Activated T-cell treated with anti-CD3 and anti-CD28 coated beads, Interleukin-2, amount 50 U/mL, for 1 hour (primary cell): Measurements from ENCODE around the gene SBNO1.
"Not testable (repeated sequence)": the region's sequence is repeated elsewhere in the genome, so short reads cannot be mapped to it uniquely, and the experiment has no call there.

Experiments used
- DNase-seq: peaks from one replicate; pipeline ENCODE4 v3.0.0-alpha.2; 2020

The SBNO1 gene

GRCh38 chr12:123268850-123269249 lies 95.8 kb downstream of the SBNO1 start:
- DNase-seq: no peak

DNA sequence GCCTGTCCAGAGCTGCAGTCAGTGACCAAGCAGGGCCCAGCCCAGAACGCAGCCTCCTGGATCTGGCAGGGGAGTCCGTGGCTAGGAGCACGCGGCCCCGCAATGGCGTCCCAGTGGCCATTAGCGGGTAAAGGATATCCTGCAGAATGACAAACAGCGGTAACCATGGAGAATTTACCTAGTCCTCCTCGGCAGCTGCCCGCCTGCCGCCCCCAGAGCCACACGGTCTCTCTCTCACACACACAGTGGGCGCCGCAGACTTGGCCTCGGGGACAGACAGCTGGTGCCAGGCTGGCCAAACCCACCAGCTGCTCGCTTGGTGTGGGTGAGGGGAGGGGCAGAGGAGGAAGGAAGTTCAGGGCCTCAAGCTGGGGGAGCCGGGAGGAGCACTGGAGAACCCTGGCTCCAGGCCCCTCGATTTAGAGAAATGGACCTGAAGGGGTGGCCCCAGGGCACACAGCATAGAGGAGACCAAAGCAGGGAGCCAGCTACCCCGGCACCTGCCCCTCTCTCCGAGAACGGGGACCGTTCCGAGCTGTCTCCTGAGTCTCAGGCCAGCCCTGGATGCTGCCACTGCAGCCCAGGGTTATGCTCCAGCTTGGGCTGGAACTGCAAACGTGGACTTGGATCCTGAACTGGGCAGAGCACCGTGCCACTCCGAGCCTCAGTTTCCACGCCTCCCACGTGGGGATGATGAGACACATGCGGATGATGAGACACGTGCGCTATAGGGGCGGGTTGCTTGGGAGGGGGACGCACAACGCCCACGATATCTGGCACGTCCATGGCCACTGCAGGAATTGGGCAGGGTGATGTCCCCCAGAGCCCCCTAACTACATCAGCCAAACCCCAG lies 96.4 kb downstream of the SBNO1 start:
- DNase-seq: no peak

DNA sequence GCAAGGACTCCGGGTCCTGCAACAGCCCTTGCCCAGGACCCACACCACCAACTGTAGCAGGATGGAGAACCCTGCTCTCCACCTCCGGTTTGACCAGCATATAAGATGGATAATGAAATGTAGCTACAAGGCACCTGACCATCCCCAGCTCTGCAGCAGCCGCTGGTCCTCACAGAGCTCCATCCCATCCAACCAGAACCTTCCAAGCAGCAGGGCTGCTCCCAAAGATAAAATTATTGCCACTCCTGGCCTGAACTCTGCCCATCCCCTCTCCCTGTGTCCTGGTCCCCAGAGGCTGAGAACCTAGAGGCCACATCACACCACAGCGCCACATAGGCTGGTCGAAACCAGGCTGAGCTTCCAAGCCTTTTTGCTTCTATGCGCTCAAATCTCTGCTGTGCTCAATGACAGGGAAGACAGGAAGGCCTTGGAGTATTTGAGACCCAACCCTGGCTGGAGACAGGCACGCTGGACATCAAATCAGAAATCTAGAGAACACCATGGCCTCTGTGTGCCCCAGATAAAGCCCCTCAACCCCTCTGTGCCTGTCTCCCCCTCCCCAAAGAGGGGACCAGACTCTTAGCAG lies 97.2 kb downstream of the SBNO1 start:
- no peak for DNase-seq

GRCh38 chr12:123266679-123267277 lies 97.9 kb downstream of the SBNO1 start:
- DNase-seq: no peak

- no peak for DNase-seq
Measured at GRCh38 chr12:123265851-123266678, 98.6 kb downstream of the SBNO1 start.

DNA sequence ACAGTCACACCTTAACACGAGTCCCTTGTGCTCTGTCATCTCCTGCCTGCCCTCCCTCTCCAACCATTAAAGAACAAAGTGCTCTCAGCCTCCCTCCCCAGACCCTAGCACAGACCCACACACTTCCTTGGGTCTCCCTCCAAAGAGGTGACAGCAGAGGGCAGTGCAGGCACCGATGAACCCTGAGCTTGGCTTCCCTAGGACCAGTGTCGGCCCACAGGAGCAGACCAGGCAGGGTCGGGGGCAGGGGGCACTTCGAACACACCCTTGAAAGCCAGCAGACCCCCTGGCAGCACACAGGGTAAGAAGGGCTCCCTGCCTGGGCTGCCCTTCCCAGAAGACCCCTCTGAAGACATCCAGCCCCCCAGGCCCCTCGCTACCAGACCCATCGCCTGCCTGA lies 100.0 kb downstream of the SBNO1 start:
- no peak for DNase-seq

- no peak for DNase-seq
Measured at GRCh38 chr12:123263196-123263817, 101.3 kb downstream of the SBNO1 start.

DNA sequence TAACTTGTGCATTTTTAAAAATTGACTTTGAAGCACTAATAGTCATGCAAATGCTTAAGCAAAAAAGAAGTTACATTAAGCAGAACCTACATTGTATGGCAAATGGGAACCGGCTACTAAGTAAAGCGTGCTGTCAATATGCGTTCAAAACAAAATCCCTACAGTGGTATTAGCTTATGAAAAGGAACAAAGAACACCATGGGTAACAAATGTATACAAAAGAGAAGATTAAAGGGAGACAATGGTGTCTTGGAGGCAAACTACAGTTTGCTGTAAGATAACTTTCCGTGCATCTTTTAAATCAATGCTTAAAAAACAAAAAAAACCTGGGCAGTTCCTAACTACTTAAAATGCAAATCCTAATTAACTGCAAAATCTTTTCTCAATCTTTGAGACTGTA lies 103.5 kb downstream of the SBNO1 start:
- DNase-seq: no peak

DNA sequence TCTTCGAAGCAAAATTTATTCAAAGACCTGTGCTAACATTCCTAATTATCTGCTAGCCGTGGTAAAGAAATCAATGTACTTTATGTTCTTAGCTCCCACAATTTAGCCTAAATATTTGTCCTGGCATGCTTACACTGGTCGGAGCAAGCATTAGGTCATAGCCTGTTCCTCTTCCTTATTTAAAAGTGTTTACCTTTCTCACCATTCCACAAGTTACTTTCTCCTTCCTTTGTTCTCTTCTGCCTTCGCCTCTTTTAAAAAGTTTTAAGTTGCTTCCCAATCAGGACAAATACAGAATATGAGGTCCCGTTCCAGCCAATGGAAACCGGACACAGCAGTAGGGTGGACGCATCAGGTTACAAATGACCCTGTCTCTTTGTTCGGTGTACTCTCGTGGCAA lies 104.6 kb downstream of the SBNO1 start:
- DNase-seq: no peak

GRCh38 chr12:123258593-123258992 lies 106.1 kb downstream of the SBNO1 start:
- no peak for DNase-seq

- DNase-seq: no peak
Measured at GRCh38 chr12:123254853-123255446, 109.7 kb downstream of the SBNO1 start.

DNA sequence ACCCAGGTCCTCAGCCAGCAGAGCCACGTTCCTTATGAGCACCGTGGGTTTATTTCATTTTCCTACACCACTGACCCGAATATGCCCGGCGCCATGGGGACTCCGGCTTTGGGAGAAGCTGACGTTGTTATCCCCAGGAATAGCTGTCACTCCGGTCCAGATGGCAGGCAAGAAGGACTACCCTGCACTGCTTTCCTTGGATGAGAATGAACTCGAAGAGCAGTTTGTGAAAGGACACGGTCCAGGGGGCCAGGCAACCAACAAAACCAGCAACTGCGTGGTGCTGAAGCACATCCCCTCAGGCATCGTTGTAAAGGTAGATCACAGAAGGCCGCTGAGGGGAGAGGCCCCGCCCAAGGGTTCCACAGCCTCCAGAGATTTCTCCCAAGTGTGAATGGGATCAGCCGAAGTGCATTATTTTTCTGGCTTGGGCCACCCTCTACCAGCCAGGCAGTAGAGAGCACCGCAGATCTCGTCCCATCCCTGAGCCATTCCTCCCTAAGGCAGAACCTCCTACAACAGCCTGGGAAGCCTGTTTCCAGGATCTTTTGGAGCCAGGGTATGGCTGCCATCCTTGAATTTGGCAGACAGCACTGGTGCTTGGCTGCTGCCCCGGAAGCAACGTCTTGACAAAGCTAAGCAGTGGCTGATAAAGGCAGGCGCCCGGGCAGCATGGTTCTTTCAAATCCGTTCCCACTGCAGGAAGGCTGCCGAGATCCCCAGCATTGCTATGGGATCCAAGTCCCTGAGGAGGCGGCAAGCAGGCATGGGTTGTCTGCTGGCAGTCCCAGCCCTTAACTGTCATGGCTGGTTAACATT lies 110.8 kb downstream of the SBNO1 start:
- no peak for DNase-seq

DNA sequence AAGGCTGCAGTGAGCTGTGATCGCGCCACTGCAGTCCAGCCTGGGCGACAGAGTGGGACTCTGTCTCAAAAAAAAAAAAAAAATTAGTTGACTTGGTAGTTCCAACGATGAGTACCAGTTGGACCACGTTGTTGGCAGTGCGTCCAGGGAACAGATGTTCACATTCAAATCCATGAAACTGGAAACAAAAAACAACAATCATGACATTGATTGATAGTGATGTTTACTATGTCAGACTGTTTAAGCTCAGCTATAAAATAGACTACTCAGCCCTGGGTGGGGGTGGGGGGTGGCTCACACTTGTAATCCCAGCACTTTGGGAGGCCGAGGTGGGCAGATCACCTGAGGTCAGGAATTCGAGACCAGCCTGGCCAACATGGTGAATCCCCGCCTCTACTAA lies 112.3 kb downstream of the SBNO1 start:
- DNase-seq: not testable (repeated sequence)

DNA sequence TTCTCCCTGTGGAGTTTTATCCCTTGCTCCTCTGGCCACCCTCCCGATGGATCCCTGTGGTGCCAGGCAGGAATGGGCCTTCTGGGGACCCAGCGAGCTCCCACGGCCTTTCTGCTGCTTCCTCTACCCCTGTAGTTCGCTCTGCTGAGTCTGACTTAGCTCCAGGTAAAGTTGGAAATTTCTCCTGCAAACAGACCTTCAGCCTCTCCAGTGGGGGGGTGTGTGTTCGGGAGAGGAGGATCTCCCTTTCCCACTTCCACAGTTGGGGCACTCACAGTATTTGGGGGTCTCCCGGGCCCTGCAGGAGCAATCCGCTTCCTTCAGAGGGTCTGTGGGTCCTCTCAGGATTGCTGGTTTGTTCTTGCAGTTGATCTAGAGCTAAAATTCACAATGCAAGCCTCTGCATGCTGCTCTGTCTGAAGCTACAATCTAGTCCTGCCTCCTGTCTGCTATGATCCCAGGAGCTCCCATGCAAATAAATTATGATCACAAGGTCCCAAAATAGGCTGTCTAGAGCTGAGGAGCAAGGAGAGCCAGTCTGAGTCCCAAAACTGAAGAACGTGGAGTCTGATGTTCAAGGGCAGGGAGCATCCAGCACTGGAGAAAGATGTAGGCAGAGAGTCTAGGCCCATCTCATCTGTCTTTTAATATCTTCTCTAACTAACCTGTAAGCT lies 113.1 kb downstream of the SBNO1 start:
- DNase-seq: no peak

DNA sequence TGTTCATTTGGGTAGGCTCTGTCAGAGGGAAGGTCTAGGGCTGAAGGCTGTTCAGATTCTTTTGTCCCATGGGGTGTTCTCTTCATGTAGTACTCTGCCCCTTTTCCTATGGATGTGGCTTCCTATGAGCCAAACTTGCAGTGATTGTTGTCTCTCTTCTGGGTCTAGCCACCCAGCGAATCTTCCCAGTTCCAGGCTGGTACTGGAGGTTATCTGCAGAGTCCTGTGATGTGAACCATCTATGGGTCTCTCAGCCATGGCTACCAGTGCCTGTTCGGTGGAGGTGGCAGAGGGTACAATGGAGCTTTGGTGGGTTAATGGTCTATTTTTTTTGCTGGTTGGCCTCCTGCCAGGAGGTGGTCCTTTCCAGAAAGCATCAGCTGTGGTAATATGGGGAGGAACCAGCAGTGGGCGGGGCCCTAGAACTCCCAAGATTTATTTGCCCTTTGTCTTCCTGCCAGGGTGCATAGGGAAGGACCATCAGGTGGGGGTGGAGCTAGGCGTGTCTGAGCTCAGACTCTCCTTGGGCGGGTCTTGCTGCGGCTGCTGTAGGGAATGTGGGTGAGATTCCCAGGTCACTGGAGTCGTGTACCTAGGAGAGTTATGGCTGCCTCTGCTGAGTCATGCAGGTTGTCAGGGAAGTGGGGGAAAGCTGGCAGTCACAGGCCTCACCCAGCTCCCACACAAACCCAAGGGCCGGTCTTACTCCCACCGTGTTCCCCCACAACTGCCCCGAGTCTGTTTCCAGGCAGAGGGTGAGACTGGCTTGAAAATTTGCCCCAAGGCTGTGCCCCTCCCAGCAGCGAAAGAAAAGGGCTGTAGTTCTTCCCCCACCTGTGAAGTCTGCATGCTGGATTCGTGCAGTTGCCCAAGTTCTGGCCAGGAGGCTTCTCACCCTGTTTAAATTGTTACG lies 113.9 kb downstream of the SBNO1 start:
- DNase-seq: no peak

GRCh38 chr12:123248996-123249741 lies 115.5 kb downstream of the SBNO1 start:
- DNase-seq: peak; percentile 17

GRCh38 chr12:123248129-123248528 lies 116.5 kb downstream of the SBNO1 start:
- not testable (repeated sequence) for DNase-seq

DNA sequence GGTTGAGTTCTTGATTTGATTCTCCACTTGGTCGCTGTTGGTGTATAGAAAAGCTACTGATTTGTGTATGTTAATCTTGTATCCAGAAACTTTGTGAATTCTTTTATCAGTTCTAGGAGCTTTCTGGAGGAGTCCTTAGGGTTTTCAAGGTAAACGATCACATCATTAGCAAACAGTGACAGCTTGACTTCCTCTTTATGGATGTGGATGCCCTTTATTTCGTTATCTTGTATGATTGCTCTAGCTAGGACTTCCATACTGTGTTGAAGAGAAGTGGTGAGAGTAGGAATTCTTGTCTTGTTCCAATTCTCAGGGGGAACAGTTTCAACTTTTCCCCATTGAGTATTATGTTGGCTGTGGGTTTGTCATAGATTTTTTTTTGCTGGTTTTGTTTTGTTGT lies 119.0 kb downstream of the SBNO1 start:
- DNase-seq: no peak

- DNase-seq: no peak
Measured at GRCh38 chr12:123243671-123244262, 120.9 kb downstream of the SBNO1 start.
